GM19351 (cell line): ENCODE data around the gene ADGRD1.
"Not testable (repeated sequence)": the region's sequence is repeated elsewhere in the genome, so short reads cannot be mapped to it uniquely, and the experiment has no call there.

Source experiments
- ATAC-seq: cut with Tn5 transposase; IDR thresholded peaks from one replicate; pipeline ENCODE4 v1.9.1; 2021; ENCODE audit warnings: mild to moderate bottlenecking, moderate library complexity; ENCODE audit not compliant: unreplicated experiment

ADGRD1 gene

DNA sequence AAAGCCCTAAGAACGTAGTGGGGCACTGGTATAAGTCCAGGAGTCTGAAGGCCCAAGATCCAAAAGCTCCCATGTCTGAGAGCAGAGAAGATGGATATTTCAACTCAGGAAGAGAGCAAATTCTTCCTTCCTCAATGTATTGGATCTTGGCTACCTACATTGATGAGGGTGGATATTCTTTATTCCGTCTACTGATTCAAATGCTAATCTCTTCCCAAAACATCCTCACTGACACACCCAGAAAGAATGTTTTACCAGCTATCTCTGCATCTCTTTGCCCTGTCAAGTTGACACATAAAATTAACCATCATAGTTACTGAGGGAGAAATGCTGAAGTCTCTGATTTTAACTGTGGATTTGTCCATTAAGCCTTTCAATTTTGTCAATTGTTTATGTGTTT, 16.6 kb upstream of the ADGRD1 start:
- no peak for ATAC-seq

DNA sequence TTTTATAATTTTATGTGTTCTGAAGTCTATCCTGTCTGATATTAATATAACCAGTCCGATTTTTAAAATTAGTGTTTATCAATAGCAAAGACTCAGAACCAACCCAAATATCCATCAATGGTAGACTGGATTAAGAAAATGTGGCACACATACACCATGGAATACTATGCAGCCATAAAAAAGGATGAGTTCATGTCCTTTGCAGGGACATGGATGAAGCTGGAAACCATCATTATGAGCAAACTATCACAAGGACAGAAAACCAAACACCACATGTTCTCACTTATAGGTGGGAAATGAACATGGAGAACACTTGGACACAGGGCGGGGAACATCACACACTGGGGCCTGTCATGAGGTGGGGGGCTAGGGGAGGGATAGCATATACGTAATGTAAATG, 16.2 kb upstream of the ADGRD1 start:
- not testable (repeated sequence) for ATAC-seq

DNA sequence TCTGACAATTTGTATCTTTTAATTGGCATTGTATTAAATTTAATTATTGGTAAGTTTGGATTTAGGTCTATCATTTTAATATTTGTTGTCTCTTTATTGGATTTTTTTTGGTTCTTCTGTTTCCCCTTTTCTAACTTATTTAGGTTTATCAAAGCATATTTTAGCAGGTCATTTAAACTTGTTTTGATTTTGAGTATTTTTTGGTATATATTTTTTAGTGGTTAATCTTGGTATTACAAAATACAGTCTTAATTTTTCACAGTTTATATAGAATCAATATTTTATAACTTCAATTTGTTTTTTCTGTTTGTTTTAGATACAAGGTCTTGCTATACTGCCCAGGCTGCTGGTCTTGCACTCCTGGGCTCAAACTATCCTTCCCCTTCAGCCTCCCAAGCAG, 15.5 kb upstream of the ADGRD1 start:
- no peak for ATAC-seq

DNA sequence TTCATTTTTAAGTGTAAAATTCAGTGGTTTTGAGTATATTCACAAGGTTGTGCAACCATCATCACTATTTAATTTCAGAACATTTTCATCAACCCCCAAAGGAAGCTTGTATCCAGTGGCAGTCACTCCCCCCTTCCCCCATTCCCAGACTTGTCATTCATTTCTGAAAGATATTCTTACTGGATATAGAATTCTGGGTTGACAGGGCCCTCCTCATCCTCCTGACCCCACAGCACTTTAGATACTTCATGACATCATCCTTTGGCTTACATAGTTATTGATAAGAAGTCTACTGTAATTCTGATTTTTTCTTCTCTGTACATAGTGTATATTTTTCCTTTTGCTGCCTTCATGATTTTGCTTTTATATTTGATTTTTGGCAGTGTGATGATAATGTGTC, 8.8 kb upstream of the ADGRD1 start:
- no peak for ATAC-seq

DNA sequence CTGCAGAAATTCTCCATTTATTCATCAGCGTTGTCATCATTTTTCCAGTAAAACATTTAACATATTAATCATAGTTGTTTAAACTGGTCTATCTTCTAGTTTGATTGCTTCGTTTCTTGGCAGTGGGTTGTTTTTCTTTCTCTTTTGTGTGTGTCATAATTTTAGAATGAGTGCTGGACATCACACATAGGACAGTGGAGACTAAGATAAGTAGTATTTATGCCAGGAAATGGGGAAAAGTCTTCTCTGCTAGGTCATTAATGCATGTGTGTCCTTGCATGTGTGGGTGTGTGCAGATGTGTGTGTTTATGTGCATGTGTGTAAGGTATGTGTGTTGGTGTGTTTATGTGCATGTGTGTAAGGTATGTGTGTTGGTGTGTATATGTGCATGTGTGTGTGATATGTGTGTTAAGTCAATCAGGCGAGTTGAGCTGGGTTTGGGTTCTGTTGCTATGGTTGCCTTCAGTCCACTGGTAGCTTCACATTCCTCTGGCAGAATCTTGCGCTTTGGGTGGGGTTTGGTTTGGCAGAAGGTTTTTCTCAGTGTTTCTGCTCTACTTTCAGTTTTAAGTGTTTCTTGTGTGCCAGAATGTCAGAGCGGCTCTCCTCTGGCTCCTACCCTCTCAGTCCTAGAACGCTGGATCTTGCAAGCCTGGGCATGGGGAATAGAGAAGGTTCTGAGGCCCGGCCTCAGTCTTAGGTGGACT, 7.8 kb upstream of the ADGRD1 start:
- ATAC-seq, result no peak

DNA sequence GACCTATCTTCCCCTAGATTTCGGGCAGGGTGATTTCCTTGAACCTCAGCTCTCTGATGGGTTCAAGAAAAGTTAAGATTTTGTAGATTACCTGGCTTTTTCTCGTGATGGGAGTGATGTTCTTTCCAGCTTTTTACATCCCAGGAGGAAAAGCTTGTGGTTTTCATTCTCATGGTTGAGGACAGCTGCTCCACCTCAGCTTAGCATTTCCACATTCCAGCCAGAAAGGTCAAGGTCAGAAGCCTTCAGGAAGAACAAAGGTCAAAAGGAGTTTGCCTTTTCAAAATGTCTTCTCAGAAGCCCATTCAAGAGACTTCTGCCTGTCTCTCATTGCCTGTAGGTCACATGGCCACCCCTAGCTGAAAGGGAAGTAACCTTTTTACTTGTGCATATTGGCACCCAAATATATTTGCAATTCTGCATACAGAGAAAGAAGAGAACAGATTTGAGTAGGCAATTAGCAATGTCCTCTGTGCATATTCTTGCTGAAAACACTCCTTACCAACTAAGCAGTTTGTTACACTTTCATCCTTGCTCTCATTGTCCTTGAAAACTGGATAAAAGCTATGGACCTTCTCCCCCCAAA, 6.6 kb upstream of the ADGRD1 start:
- no peak for ATAC-seq

DNA sequence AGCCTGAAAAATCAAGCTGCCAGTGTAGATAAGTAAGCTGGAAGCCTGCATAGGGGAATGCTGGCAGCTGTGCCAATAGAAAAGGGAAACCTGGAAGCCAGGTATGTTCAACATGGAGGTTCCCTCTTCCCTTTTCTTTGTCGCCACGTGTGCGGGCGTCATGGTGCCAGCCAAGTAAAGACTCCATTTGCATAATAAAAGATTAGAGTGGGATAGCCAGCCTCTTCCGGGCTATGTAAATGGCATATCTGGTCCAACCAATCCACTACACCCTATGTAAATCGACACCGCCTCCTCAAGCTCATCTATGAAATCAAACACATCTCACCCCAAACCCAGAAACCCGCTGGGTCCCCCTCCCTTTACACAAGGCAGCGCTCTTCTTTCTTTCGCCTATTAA, 5.6 kb upstream of the ADGRD1 start:
- ATAC-seq, result no peak

DNA sequence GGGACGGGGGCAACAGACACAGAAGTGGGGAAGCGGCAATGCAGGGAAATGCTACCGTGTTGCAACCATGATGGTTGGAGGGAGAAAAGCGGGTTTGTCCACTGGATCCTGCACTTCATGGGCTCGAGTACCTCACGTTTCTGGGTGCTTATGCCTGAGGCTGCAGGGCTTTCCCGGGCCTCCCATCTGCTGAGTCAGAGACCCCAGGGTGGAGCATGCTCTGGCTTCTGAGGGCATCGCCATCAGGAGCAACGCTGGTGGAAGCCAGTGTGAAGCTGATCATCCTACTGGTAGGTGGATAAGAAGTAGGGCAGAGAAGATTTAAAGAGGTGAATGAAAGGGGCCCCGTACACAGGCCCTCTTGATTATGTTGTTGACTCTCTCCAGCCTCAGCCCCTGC, 5.0 kb upstream of the ADGRD1 start:
- no peak for ATAC-seq

DNA sequence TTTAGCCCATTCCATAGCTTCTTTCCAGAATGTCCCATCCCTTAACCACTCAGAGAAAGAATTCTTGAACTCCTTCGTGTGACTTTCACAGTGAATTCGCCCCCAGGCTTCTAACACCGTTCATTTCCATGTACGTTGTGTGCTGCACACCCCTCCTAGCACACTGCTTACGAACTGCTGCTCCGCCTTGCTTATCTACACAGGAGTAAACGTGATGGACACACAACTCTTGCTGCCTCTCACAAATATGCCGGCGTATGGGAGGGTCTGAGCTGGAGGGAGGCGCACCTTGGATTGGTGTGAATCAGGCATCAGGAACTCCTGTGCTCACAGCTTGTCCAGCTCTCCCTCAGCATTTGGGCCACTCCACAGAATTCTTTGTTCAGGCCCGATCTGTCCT, 3.9 kb upstream of the ADGRD1 start:
- no peak for ATAC-seq

DNA sequence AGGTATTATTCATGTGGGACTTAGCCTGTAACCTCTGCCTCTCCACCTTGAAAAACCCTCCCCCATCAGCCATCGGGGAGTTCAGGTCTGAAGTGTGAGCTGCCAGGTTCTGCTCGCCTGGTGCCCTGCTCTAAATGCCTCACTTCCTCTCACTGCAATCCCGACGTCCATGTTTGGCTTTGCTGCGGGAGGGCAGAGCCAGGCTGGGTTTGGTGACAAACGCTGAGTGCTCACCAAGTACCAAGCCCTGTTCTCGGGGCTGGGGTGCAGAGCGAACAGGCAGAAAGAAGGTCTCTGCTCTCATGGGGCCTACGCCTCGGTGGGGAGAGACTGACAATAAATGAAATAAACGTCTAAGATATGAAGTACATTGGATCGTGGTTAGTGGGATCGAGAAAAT, 2.1 kb upstream of the ADGRD1 start:
- no peak for ATAC-seq

DNA sequence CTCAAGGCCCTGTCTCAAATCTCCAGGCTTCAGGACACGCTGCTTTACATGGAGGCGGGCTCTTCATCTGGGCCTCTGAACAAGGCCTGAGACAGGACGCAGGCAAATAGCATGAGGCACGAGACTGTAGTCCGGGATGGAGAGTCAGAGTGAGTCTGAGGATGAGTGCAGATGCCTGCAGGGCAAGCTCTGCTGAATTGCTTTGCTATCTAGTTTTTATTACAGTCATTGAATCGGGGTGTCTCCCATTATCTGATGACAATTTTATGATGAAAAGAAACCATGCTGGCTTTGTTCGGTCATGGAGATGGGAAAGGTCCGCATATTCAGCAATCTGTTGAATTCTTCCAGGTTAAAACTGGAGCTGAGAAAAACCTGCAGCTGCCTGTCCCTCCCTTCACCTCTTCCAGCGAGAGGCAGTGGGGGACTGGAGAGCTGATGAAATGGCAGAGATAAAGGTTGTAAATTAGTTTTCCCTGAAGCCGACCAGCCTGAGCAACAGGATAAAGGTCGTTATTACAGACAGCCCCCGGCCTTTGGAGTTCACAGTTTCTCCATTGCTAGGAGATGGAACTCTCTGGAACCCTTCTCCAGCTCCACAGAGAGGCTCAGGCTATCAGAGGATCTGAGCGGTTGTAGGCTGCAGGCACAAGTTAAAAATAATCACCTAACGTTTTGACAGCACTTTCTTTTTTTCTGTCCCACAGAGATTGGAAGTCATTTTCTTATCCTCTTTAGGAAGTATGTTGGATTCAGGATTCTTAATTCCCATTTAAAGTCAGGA, 1.3 kb upstream of the ADGRD1 start:
- no peak for ATAC-seq

DNA sequence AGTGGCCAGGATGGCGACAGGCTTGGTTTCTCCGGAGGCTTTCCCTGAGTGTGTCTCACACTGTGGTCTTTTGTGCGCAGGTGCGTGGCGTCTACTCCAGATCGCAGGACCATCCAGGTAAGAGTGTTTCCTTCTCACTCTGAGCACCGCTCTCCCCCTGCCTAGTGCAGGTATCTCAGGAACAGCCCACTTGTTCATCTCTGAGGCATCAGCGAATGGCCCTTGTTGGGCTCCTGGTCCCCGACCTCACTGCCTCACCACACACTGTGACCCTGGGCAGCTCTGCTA, 781 bp downstream of the ADGRD1 start:
- no peak for ATAC-seq

DNA sequence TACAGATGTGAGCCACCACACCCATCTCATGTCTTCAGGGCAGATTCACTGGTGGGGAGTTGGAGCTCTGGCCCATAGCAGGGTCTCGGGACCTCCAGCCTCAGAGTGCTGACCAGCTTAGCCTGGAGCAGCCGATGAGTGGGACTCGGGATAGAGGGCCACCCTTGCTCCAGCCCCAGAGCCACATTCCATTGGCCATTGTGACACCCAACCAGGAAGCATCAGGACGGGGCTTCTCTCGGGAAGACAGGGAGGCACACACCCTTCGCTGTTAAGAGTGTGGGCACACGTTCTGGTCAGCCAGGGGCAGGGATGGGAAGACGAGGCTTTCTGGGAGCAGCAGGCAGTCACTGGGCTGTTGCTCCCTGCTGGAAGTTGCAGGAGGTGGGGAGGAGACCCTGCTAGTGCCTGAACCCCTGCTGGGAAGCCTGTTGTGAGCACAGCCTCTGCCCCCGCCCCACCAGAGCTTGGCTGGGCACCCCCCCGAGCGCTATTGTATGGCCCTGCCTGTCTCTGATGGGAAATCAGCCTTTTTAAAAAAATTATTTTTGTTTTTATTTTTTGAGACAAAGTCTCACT, 1.6 kb downstream of the ADGRD1 start:
- ATAC-seq, result no peak

DNA sequence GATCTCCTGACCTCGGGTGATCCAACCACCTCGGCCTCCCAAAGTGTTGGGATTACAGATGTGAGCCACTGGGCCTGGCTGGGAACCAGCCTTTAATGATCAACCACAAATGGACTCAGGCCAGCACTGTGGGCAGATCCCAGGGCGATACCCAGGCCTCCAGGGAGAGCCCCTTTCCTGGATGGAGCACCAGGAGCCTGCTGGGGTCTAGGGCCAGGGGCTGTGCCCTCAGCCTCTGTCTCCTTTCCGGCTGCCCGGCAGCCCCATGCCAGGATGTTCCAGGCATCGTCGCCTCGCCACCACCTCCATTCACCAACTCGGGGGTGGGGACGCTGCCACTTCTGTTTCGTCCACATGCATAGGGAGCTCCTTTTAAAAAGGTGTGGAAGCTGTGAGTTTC, 2.3 kb downstream of the ADGRD1 start:
- ATAC-seq, result no peak

DNA sequence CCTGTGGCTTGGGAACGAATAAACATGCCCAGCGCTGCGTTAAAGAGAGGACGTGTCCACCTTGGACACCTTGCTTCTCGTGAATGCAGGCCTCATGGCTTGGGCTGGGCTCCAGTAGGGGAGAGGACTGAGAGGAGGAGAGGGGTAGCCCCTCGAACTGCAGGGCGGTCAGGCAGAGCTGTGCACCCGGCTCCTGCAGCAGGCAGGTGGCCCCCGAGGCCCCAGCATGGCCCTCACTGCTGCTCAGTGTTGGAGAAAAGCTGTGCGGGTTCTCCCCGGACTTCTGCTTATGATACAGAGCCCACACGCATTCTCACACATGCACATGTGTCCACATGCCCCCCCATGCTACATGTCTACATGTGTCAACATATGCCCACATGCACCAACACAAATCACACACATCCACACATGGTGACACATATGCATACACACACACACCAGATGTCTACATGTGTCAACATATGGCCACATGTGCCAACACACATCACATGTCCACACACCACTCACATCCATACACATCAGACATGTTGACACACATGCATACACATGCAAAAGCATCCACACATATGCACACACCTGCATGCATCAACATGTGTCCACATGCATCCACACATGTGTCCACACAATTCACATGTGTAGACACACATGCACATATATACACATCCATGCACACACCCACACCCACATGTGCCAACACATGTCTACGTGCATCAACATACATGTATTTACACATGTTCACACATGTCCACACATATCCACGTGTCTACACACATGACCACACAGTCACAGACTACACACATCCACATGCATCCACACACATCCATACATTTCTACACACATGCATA, 3.0 kb downstream of the ADGRD1 start:
- no peak for ATAC-seq

DNA sequence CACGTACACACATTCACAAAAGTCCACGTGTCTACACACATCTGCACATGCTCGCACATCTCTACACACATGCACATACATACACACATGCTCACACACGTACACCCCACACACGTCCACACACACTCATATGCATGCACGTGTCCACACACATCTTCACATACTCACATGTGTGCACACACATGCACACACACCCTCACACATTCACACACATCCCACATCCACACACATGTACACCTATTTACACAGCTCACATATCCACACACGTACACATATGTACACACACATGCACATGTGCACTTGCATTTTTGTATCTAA, 3.6 kb downstream of the ADGRD1 start:
- no peak for ATAC-seq

DNA sequence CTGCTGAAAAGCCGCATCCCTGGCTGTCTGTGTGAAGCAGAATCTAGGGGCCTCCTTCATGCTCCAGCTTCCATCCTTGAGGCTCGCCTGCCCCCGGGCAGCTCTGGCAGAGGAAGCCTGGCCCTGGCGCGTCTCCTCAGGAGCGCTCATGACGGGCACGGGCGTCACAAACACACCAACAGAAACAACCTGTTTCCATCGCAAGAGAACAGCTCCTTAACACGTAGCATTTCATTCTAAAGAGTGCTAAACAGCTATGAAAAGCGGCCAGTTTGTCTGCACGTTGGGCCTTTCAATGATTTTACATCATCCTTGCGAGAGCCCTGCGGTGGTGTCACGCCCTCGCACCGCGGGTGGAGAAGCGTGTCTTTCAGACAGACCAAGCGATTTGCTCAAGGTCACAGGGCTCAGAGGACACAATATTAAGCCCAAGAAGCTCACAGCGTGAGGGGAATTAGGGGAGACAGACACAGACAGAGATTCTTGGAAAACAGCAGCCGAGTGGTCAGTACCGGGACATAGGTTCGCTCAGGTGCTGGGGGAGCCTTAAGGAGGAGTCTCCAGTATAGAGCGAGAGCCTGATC, 4.9 kb downstream of the ADGRD1 start:
- ATAC-seq, result no peak

DNA sequence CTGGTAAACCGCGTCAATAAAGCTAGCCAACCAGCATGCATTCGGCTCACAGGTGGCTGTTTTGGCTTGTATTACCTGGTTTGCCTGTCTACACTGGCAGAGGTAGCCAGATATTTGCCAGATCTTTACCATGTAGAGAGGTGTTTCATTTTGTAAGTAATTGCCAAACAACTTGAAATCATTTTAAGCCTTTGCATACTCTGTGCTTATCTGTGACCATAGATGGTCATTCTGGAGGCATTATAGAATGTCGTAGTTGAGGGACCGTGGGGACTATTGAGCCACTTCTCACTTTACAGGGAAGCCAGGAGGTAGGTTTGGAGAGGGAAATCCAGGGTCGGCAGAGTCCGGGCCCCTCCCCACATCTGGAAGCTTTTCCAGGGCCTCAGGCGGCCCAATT, 5.9 kb downstream of the ADGRD1 start:
- ATAC-seq, result no peak

DNA sequence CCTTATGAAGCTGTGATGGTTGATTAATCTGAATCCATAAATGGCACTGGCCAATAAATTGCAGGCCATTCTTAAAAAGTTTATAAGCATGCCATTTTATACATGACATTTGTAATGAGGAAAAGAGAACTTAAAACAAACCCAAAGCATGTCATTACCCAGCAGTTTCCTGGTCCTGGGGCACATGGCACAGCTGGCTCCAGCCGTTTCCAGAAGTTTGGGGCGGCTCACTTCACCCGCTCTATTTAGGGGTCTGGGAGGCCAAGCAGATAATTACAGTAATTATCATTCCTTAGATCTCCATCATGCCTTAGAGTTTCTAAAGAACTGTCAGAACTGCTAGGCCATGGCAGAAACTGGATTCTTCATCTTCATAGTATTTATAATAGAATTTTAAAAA, 6.4 kb downstream of the ADGRD1 start:
- ATAC-seq, result no peak

DNA sequence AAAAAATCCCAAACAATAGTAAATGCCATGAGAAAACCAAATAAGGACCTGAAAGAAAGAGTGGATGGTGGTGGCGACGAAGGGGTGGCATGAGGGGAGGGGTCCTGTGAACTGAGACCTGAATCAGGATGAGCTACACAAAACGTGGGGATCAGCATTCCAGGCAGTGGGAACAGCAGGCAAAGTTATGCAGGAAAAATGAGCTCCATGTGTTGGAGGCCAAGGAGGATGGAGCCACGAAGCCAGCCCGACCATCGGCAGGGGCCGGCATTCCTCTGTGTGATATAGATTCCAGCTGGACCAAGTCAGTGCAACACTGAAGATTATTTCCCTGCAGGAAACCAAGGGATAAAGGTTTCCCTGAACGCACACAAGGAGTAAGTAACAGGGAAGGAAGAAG, 7.1 kb downstream of the ADGRD1 start:
- ATAC-seq, result no peak

DNA sequence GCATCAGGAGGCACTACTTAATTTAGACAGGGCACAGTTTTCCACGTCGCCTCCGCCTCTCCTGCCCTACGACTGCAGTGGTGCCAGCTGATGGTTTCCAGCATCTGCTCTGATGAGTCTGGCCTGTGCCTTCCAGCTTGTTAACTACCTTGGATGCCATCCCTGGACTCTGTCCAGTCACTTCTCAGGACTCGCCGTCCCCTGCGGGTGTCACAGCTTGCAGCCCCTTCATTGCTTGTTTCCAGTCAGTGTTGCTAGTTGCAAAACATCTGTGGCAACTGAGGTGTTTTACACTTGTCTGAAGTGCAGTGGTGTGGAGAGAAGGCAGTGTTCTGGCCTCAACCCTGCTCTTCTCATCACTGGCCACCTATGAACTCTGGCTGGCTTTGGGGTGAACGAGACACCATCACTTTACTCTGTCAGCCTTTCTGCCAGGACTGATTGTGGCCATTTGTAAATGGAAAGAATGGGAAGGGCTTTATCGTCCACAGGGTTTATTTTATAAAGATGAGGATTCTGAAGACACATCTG, 8.3 kb downstream of the ADGRD1 start:
- no peak for ATAC-seq
